SJSA1 (cell line): Measurements from ENCODE around the gene HDHD5. TPM values are rescaled to one million over a fixed set of nuclear protein-coding genes. Genes with fewer than 3 reads are reported as not detected.

ENCODE experiments used
- DNase-seq, 2 experiments: peaks; one replicate each; pipeline ENCODE4 v3.0.0-alpha.2; 2015 to 2020; ENCODE audit warnings: low spot score in 2 of 2, low read depth in 1 of 2
- H3K27ac ChIP-seq: fragments of 250-450 bp; sonication (Bioruptor Pico); 2 replicates; pipeline ENCODE4 v1.5.1; 2020; ENCODE audit warnings: mild to moderate bottlenecking, moderate library complexity
- H3K27me3 ChIP-seq: fragments of 250-450 bp; sonication (Bioruptor Pico); replicated peaks from 2 replicates; pipeline ENCODE4 v1.5.1; 2020; ENCODE audit warnings: mild to moderate bottlenecking, moderate library complexity
- H3K36me3 ChIP-seq: fragments of 250-450 bp; sonication (Bioruptor Pico); 2 replicates; pipeline ENCODE4 v1.5.1; 2020; ENCODE audit warnings: mild to moderate bottlenecking
- H3K4me1 ChIP-seq: fragments of 250-450 bp; sonication (Bioruptor Pico); replicated peaks from 2 replicates; pipeline ENCODE4 v1.6.1; 2021; ENCODE audit warnings: mild to moderate bottlenecking
- H3K4me3 ChIP-seq: fragments of 250-450 bp; sonication (Bioruptor Pico); 2 replicates; pipeline ENCODE4 v1.5.1; 2020; ENCODE audit warnings: mild to moderate bottlenecking
- H3K9me3 ChIP-seq: fragments of 250-450 bp; sonication (Bioruptor Pico); replicated peaks from 2 replicates; pipeline ENCODE4 v1.5.1; 2020; ENCODE audit warnings: mild to moderate bottlenecking
- total RNA-seq: library from RNA; depleted of rRNA; stranded (reverse); fragments of >200 nt; shearing (Covaris generic); gene quantifications from 2 replicates; pipeline ENCODE4 v1.2.3, GENCODE V29; 2014; rRNA removed

Gene HDHD5
- 31.1 and 40.6 TPM in 2 replicates for total RNA-seq

- Histone ChIP-seq H3K36me3 (no peaks in the 10 kb centered on the region), H3K9me3 (0 out of 2 replicates have a peak, but pooled peaks cover 8% of the 10 kb centered on the region), H3K27me3 (no peaks in the 10 kb centered on the region), H3K4me1 (peaks cover 19% of the 10 kb centered on the region), H3K4me3 (peak within 1 kb of the TSS; percentile 65), H3K27ac (peak within 1 kb of the TSS; percentile 24; the same call in 1 of the 2 replicates)
- DNase-seq: peak; percentile 81 to 87
Observed at GRCh38 chr22:17158568-17159503, at the start of gene HDHD5. Gene HDHD5 (minus strand): TSS chr22:17159277. CDS start chr22:17159251, 26 bp downstream.

GRCh38 chr22:17205432-17205831, 46.4 kb upstream of the HDHD5 start:
- no peak overlapping the region for H3K27ac ChIP-seq
- H3K36me3 ChIP-seq: no peaks in the 10 kb centered on the region
- H3K27me3 ChIP-seq: no peaks in the 10 kb centered on the region; the same call in 1 of the 2 replicates
- H3K4me1 ChIP-seq: no peaks in the 10 kb centered on the region
- DNase-seq: no peak
- H3K4me3 ChIP-seq: no peak overlapping the region
- no peaks in the 10 kb centered on the region for H3K9me3 ChIP-seq

GRCh38 chr22:17201285-17201945, 42.3 kb upstream of the HDHD5 start:
- H3K9me3 ChIP-seq: no peaks in the 10 kb centered on the region
- H3K36me3 ChIP-seq: no peaks in the 10 kb centered on the region
- H3K27ac ChIP-seq: no peak overlapping the region
- H3K27me3 ChIP-seq: no peaks in the 10 kb centered on the region; the same call in 1 of the 2 replicates
- no peaks in the 10 kb centered on the region for H3K4me1 ChIP-seq
- H3K4me3 ChIP-seq: no peak overlapping the region
- DNase-seq: no peak

GRCh38 chr22:17199003-17199731, 40.1 kb upstream of the HDHD5 start:
- DNase-seq: no peak
- H3K27ac ChIP-seq: no peak overlapping the region

DNA sequence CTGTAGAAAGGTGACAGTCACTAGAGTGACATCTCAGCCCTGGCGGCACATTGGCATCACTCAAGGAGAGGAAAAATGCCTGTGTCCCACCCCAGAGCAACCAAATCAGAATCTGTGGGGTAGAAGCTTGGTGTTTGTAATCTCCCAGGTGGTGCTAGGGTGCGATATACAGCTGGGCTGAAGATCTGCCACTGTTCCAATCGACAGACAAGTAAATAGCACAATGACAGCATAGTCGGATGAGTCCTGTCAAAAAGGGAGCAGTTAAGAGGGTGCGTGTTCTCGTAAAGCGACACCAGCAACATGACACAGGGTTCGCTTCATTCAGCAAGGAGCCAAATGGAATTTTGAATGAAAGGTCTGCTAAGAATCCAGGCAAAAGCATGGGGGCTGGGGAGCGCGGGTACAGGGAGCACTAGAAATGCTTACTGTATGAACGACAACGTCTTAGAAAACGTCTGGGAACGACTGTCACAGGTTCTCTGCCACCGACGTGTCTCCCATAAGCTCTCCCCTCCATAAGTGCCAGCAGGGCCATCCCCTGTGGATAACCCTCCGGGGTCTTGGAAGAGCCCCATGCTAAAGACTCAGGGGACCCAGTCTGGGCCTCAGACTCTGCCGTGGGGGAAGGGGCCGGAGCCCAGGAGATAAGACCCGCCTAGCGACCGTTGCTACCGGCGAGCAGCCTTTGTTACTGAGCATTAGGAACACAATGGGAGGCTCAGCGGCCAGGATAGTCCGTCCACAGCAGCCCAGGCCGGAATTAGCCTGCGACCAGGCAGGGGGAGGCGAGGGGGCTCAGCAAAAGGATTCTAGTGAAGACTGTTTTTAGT, 39.3 kb upstream of the HDHD5 start:
- Histone ChIP-seq H3K4me1 (no peaks in the 10 kb centered on the region), H3K9me3 (no peaks in the 10 kb centered on the region), H3K4me3 (no peak overlapping the region), H3K27me3 (no peaks in the 10 kb centered on the region), H3K27ac (no peak overlapping the region), H3K36me3 (no peaks in the 10 kb centered on the region)
- DNase-seq: no peak

More at GRCh38 chr22:17199003-17199731, 40.1 kb upstream of the HDHD5 start:
- H3K36me3 ChIP-seq: no peaks in the 10 kb centered on the region
- no peak overlapping the region for H3K4me3 ChIP-seq
- H3K4me1 ChIP-seq: no peaks in the 10 kb centered on the region
- H3K27me3 ChIP-seq: no peaks in the 10 kb centered on the region
- no peaks in the 10 kb centered on the region for H3K9me3 ChIP-seq

DNA sequence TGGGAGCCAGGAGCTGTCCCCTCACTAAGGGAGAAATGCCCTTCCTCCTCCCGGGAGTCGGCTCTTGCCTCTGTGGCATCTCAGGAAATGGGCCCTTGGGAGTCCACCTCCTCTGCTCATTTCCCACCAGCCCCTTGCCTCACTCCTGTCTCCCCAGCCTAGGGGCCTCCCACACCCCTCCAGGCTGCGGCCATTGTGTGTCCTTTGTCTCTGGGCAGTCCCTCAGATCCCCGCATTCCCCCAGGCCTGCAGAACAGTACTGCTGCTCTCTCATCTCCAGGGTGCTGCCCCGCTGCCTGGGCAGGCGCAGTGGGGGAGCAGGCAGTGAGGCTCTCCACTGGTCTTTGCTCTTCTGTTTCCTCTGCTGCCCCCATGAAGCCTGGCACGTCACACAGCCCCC, 35.1 kb upstream of the HDHD5 start:
- Histone ChIP-seq H3K27ac (no peak overlapping the region), H3K36me3 (no peaks in the 10 kb centered on the region), H3K4me3 (no peak overlapping the region), H3K9me3 (no peaks in the 10 kb centered on the region), H3K27me3 (no peaks in the 10 kb centered on the region), H3K4me1 (peaks cover 14% of the 10 kb centered on the region)
- no peak for DNase-seq

GRCh38 chr22:17192186-17192585, 33.1 kb upstream of the HDHD5 start:
- no peak for DNase-seq
- H3K27me3 ChIP-seq: no peaks in the 10 kb centered on the region
- H3K36me3 ChIP-seq: no peaks in the 10 kb centered on the region

DNA sequence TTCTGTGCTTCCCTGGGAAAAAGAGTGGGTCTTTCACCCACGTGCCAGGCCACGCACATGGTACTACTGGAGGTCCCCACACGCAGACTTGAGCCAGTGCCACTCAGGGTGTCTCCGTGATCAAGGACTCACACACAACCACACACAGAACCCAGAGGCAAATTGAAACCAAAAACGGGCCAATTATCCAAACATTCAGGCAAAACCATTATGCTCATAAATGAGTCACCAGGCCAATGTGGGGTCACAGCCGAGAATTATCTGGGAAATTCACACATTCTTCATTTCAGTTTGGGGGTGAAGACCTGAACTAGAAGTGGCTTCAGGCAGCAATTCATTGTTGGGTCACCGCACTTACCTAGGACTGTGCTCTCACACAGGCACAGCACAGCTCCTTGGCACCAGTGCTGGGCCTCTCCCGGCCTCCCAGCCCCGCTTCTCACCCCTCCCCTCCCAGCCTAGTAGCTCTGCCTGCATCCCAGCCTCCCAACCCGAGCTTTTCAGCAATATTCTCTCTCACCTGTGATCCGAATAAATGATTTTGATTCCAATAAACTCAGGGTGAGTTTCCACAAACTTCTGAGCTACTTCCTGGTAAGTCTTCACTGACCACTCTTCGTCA, 32.2 kb upstream of the HDHD5 start:
- peak overlapping the region; percentile 1; the same call in 1 of the 2 replicates for H3K4me3 ChIP-seq
- no peaks in the 10 kb centered on the region for H3K36me3 ChIP-seq
- H3K27ac ChIP-seq: no peak overlapping the region
- no peaks in the 10 kb centered on the region for H3K27me3 ChIP-seq
- peak; percentile 61 to 76 for DNase-seq
- peaks cover 14% of the 10 kb centered on the region for H3K4me1 ChIP-seq
- no peaks in the 10 kb centered on the region for H3K9me3 ChIP-seq

More at GRCh38 chr22:17192186-17192585, 33.1 kb upstream of the HDHD5 start:
- H3K4me1 ChIP-seq: peaks cover 14% of the 10 kb centered on the region
- H3K27ac ChIP-seq: no peak overlapping the region
- no peak overlapping the region for H3K4me3 ChIP-seq
- no peaks in the 10 kb centered on the region for H3K9me3 ChIP-seq

- no peak for DNase-seq
- Histone ChIP-seq H3K27ac (no peak overlapping the region), H3K27me3 (no peaks in the 10 kb centered on the region), H3K4me3 (peak overlapping the region; percentile 1; the same call in 1 of the 2 replicates), H3K9me3 (no peaks in the 10 kb centered on the region), H3K36me3 (no peaks in the 10 kb centered on the region), H3K4me1 (peaks cover 14% of the 10 kb centered on the region)
Observed at GRCh38 chr22:17190702-17191101, 31.6 kb upstream of the HDHD5 start.

DNA sequence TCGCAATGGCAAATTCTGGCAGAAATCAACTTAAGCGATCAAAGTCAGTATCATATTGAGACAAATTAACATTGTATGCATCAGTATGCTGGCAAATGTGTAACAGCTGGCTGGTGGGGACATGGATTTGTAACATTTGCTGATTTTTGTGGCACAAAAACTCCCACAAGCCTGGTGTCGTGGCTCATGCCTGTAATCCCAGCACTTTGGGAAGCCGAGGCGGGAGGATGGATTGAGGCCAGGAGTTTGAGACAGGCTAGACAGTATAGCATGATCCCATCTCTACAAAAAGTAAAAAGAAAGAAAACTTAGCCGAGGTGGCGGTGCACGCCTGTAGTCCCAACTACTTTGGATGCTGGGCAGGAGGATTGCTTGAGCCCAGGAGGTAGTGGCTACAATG, 17.6 kb upstream of the HDHD5 start:
- no peaks in the 10 kb centered on the region for H3K27me3 ChIP-seq
- peaks cover 4% of the 10 kb centered on the region for H3K4me1 ChIP-seq
- no peaks in the 10 kb centered on the region for H3K9me3 ChIP-seq
- H3K36me3 ChIP-seq: no peaks in the 10 kb centered on the region
- H3K4me3 ChIP-seq: no peak overlapping the region
- DNase-seq: no peak
- H3K27ac ChIP-seq: no peak overlapping the region

DNA sequence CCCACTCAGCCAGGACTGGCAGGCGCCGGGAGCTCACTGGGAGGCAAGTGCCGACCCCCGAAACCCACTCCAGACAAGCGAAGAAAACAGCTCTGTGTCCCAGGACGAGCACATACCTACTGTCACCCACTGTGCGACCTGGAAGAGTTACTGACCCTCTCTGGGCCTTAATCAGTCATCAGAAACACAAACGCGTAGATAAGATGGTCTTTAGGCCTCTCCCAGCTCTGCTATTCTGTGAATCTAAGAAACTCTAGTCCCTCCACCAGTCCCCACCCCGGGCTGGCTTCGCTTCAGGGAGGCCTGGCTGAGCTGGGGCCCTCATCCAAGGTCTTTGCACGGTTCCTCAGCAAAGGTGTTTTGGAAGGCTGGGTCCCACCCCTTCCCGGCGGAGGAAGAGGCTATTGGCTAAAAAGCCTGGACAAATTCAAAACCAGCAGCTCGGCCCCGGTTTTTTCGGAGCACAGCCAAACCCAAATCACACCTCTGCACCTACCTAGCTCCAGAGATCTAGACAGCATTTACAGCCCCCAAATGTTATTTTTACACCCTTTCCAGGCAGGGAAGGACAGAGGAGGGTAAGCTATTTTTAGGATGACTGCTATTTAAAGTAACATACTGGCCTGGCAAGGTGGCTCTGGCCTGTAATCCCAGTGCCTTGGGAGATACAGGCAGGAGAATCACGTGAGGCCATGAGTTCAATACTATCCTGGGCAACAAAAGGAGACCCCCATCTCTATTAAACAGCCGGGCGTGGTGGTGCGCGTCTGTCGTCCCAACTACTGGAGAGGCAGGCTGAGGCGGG, 13.2 kb upstream of the HDHD5 start:
- Histone ChIP-seq H3K9me3 (no peaks in the 10 kb centered on the region), H3K27ac (no peak overlapping the region), H3K4me3 (peak overlapping the region; percentile 80), H3K4me1 (peaks cover 6% of the 10 kb centered on the region), H3K27me3 (no peaks in the 10 kb centered on the region), H3K36me3 (no peaks in the 10 kb centered on the region)
- no peak for DNase-seq
